Brain microvascular endothelial cell (primary cell): ENCODE data around the gene DRC7.
"Not testable (repeated sequence)": the region's sequence is repeated elsewhere in the genome, so short reads cannot be mapped to it uniquely, and the experiment has no call there.

Experiments
- DNase-seq: peaks from one replicate; pipeline ENCODE4 v3.0.0-alpha.2; 2020
- H3K27ac ChIP-seq: fragments of 250-450 bp; sonication (Bioruptor Pico); 2 replicates; pipeline ENCODE4 v1.5.1; 2020; ENCODE audit warnings: mild to moderate bottlenecking, moderate library complexity
- H3K27me3 ChIP-seq: fragments of 250-450 bp; sonication (Bioruptor Pico); replicated peaks from 2 replicates; pipeline ENCODE4 v1.5.1; 2020; ENCODE audit warnings: mild to moderate bottlenecking
- H3K36me3 ChIP-seq: fragments of 250-450 bp; sonication (Bioruptor Pico); replicated peaks from 2 replicates; pipeline ENCODE4 v1.5.1; 2020; ENCODE audit warnings: mild to moderate bottlenecking
- H3K4me3 ChIP-seq: 2 replicates; pipeline ENCODE4 v1.5.1; 2011; ENCODE audit warnings: low read depth, mild to moderate bottlenecking, control low read depth, low read length, moderate library complexity
- CTCF ChIP-seq: IDR thresholded peaks from 2 replicates; pipeline ENCODE4 v1.5.1; 2011; ENCODE audit warnings: low read depth, mild to moderate bottlenecking, moderate library complexity, low read length, control low read depth, inconsistent platforms; ENCODE audit errors: missing control alignments
- in situ Hi-C: cut with HindIII; loops from 2 replicates; pipeline ENCODE4 v1.10.0; 2017; ENCODE audit warnings: low sequenced_read_pairs, low pct_ligation_motif_present

The DRC7 gene

DNA sequence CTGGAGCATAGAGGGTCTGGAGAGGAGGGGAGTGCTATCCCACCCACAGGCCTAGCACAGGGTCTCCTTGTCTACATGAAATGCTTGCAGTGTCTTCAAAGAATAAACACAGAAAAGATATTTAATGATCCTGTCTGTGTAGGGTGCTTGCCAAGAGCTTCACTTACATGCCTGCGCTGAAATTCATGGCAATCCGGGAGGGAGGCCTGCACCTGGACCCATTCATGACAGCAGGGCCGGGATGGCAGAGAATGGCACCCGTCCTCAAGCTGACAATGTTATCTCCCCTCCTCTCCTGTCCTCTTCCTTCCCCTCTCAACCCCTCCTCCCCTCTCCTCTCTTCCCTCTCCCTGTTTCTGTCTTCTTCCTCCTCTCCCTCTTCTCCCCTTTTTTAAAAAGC, 24.4 kb upstream of the DRC7 start:
- Histone ChIP-seq H3K27me3 (peaks cover 10% of the 10 kb centered on the region), H3K4me3 (no peak overlapping the region), H3K36me3 (no peaks in the 10 kb centered on the region), H3K27ac (no peak overlapping the region)
- DNase-seq: no peak
- in situ Hi-C loops: no loop called here
- TF ChIP-seq CTCF: no peak

DNA sequence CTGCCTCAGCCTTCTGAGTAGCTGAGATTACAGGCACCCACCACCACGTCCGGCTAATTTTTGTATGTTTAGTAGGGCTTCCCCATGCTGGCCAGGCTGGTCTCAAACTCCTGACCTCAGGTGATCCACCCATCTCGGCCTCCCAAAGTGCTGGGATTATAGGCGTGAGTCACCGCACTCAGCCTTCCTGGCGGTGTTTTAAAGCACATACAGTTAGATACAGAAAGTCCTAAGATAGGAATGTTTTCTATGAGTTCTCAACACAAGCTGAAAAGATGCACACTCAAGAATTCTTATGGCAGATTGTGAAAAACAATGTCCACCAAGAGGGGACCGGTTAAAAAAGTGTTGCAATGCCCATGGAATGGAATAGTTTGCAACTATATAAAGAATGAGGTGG, 23.2 kb upstream of the DRC7 start:
- H3K27ac ChIP-seq, H3K4me3 ChIP-seq, H3K36me3 ChIP-seq, in situ Hi-C loops, H3K27me3 ChIP-seq: not testable (repeated sequence)
- peak; percentile 21 for DNase-seq

DNA sequence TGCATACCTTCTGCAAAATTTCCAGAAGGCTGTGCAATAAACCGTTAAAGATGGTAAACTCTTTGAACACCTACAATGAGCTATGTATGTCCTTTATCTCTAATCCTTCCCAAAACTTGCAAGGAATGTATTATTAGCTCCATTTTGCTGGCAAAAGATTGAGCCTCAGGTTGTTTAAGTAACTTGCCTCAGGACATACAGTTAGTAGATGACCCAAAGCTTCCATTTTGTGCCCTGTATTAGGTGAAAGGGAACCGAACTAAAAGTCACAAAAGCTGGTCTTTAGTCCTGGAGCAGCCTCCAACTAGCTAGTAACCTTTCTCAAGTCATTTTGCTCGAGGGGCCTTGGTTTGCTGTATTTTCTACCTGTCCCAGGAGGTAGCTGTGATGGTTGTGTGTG, 22.2 kb upstream of the DRC7 start:
- no peak overlapping the region for H3K27ac ChIP-seq
- H3K27me3 ChIP-seq: peaks cover 10% of the 10 kb centered on the region
- in situ Hi-C loops: no loop called here
- no peak for TF ChIP-seq CTCF
- no peak for DNase-seq
- H3K36me3 ChIP-seq: no peaks in the 10 kb centered on the region
- H3K4me3 ChIP-seq: no peak overlapping the region

DNA sequence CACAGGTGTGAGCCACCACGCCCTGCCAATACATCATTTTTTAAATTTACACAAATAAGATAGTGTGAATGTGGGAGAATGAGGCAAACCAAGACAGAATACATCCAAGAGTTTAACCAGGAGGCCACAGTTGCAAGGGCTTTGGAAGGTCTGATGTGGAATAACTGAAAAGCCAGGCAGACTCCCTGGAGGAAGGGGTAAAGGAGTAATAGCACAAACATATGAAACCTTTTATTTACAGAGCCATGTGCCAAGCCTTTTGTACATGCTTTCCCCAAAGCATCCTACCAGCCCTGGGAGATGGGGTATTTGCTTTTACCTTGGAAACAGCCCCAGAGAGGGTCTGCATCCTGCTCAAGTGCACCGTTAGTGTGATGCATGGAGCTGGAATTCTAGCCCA, 21.8 kb upstream of the DRC7 start:
- Histone ChIP-seq H3K27ac (no peak overlapping the region), H3K36me3 (no peaks in the 10 kb centered on the region), H3K27me3 (peaks cover 10% of the 10 kb centered on the region), H3K4me3 (no peak overlapping the region)
- in situ Hi-C loops: no loop called here
- DNase-seq: no peak
- no peak for TF ChIP-seq CTCF

GRCh38 chr16:57675741-57676551, 18.7 kb upstream of the DRC7 start:
- no peaks in the 10 kb centered on the region for H3K36me3 ChIP-seq
- in situ Hi-C loops: no loop called here
- H3K27ac ChIP-seq: no peak overlapping the region
- H3K27me3 ChIP-seq: peaks cover 10% of the 10 kb centered on the region
- no peak for TF ChIP-seq CTCF
- H3K4me3 ChIP-seq: no peak overlapping the region
- no peak for DNase-seq

DNA sequence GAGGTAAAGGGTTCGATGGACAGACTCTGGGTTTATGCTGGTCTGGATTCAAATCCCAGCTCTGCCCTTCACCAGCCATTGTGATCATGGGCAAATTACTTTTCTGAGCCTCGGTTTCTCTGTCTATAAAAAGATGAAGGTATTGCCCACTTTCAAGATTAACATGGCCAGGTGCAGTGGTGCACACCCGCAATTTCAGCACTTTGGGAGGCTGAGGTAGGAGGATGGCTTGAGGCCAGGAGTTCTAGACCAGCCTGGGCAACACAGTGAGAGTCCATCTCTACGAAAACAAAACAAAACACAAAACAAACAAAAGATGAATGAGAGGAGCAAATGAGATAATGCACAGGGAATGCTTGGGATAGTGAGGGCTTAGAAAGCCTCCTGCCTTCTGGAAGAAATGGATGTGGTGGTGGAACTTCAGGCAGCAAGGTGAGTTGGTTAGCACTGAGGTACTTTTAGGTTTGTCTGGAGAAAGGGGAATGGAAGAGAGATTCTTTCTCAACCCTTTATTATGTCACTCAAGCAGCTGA, 18.0 kb upstream of the DRC7 start:
- no peak for DNase-seq
- Histone ChIP-seq H3K27ac (no peak overlapping the region), H3K4me3 (no peak overlapping the region), H3K27me3 (peaks cover 10% of the 10 kb centered on the region), H3K36me3 (no peaks in the 10 kb centered on the region)
- TF ChIP-seq CTCF: no peak
- in situ Hi-C loops: no loop called here
